Fibroblast of skin of back (primary cell): ENCODE data around the gene PDE1C.
A peak's percentile ranks its signal among the peaks of the same experiment; 100 is the strongest.

ENCODE experiments used
- DNase-seq: peaks from one replicate; pipeline ENCODE4 v3.0.0-alpha.2; 2013

Gene PDE1C

GRCh38 chr7:31890766-31891165 is 179.4 kb downstream of the PDE1C start:
- no peak for DNase-seq

DNA sequence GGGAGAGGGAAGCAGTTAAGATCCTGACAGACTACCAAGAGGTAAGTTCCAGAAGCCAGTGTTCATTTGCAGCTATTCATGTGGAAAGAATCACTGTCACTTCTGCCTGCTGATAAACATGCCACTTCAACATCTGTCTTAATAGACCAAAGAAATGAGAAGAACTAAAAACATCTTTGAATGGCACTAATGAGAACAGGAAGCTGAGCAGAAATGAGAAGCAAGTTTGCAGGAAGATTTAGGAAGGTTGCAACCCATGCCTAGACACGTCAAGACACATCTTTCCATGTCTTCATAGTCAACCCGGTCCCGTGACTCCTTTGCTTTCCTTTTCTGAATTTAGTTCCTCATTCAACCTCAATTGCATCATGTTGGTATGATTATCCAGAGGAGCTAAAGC is 180.0 kb downstream of the PDE1C start:
- no peak for DNase-seq

GRCh38 chr7:31887006-31887405 is 183.2 kb downstream of the PDE1C start:
- DNase-seq: no peak

DNA sequence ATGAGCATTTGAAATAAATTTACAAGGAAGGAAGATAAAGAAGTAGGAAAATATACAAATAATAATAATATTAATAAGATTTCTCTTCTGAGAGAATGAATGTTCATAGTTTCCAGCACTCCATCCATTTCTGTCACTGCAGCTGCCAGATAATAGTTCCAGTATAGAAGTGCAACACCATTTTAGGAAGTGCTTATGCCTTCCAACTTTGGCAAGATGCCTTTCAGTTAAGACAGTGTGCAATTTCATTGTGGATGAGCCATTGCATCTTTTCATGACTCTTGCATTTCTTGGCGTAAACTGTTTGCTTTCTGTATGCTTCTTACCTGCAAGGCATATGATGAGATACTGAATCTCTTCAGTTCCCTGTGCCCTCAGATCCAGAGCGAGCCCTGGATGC is 185.0 kb downstream of the PDE1C start:
- no peak for DNase-seq

DNA sequence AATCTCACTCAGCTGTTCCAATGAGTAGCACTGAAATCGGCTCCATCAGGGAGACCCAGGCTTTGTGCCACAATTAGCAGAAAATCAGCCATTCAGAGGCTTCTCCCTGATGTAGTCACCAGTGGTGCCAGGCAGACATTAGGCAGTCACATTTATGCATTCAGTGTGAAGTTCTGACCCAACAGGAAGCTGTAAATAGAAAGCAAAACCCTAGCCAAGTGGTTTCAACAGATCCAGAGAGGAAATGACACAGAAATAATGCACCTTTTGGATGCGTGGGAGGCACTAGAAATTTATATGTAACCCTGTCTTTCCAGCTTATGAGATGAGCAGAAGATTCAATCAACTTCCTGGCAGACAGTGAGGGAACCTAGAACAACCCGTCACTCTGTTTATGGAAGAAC is 186.4 kb downstream of the PDE1C start:
- no peak for DNase-seq

- DNase-seq: no peak
These were observed 188.0 kb downstream of the PDE1C start for GRCh38 chr7:31882187-31882586.

- DNase-seq: no peak
These were observed 191.3 kb downstream of the PDE1C start for GRCh38 chr7:31878875-31879274.

GRCh38 chr7:31875424-31875823 is 194.8 kb downstream of the PDE1C start:
- peak; percentile 24 for DNase-seq

DNA sequence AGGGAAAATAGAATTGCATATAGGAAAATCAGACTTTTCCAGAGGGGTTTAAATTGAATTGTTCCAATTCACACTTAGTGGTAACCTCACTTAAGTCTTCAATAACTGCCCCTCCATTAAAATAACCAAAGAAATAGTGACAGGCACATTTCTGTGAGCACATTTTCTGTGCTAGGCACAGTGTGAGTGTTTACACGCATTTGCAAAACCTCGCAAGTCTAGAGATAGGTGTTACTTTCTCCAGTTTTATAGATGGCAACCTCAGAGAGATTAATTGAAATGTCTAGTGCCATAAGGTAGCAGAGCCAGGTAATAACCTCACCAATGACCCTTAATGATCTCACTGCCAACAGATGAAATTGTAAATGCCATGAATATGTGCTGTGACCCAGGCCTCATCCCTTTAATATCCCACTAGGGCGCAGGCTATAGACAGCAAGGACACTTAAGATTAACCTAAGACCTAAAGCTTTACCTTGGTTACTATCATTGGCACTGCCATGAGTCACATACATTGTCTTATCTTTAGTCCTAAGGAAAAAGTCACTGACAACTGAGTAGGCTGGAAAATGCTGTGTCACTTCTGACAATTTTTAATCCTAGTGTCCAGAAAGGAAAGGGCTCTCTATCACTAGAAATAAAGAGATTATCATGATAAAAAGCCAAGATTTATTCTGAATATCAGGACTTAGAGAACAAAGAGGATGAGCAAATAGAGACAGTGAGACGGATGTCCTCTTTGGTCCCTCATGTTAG is 195.4 kb downstream of the PDE1C start:
- no peak for DNase-seq

- DNase-seq: no peak
These were observed 196.2 kb downstream of the PDE1C start for GRCh38 chr7:31873816-31874597.

DNA sequence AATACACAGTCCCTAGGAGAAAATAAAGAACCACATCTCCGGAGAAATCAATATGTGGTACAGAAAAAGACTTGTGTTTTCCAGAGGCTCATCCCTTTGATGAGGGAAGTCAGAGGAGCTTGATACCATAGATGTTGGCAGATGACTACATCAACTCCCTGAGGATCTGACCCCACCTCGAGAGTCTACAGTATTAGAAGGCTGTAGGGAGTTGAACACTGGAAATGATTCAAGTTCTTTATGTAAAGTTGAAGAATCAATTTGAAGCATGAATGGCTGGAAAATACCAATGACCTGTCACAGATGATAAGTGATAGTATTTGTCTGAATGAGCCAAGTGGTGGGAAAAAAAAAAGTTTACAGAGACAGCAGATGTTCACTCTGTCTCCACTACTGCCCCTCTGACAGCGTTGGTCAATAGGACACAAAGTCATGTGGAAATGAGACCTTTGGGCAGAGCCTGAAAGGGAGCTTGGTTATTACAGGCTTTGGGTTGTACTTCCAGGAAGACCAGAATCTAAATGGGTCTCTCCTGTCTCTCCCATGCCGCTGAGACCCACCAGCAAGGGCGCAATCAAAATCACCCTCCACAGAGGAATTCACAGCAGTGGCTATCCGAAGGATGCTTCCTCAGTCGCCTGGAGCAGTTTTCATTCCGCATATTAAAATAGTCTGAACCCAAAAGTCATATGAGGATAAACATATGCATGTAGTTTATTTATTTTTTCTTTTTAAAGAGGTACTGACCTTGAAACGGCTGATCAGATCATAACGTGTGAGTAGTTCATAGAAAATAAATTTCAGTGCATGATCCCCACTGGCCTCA is 197.4 kb downstream of the PDE1C start:
- DNase-seq: no peak

DNA sequence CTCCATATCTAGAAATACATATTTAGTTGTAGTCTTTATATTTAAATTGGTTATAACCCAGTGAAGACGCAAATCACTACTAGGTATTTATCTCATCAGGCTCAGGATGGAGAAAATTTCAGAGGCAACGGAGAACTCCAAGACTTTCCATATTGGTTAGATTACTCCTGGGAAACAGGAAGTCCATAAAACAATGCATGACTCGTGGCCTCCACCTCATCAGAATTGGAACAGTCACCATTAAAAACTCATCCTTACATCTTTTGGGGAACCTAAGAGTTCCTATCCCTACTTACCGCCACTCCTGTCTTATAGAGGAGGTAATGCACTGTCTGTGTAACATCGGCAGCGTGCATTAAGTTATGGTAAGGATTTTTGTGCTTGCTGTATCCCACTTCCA is 205.6 kb downstream of the PDE1C start:
- no peak for DNase-seq

- no peak for DNase-seq
These were observed 209.3 kb downstream of the PDE1C start for GRCh38 chr7:31860925-31861324.

DNA sequence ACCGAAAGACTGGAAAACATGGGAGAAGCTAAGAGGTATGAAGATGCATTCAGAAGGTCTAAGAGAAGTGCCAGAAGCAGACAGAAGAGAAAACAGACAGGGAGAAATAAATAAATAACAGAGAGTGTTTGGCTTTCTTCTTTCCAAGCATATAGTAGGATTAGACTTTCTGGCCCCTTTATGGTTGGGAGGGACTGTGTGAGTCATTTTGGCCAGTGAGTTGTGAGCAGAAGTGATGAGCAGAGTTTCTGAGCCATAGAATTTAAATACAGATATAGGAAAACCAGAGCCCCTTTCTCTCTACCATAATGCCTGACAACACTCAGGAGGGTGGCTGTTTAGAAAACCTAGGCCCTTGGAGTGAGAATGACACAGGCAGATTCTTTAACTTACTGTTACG is 212.2 kb downstream of the PDE1C start:
- DNase-seq: no peak

DNA sequence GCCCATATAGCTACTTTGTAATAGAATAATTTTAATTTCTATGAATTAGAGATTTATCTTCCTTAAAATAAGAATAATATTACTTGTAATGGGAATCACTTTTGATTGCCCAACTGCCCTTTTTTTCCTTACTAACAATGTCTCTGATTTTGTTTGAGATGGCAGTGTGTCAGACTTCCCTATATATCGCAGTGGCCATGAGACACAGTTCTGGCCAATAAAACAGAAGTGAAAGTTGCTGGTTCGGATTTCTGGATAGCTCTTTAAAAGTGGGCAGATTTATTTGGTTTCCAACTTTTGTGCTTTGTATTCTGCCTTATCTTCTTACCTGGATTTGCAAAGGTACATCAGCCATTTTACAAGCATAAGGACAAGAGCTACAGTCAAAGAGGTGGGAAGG is 213.0 kb downstream of the PDE1C start:
- no peak for DNase-seq

- no peak for DNase-seq
These were observed 213.9 kb downstream of the PDE1C start for GRCh38 chr7:31856337-31856736.

DNA sequence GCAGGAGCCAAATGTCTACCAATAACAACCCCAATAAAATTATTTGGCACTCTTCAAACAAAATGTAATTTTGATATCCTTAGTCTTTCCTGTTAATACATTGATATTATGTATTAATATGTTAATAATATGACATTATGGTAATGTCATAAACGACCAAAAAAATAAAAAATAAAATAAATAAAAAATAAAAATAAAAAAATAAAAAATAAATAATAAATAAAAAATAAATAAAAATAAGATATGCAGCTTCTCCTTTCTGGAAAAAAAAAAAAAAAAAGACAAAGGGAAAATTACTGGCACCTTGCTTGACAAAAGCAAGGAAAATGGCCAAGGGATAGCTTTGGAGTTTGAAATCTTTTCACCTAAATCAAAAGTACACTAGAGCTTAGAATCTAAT is 214.7 kb downstream of the PDE1C start:
- DNase-seq: no peak

DNA sequence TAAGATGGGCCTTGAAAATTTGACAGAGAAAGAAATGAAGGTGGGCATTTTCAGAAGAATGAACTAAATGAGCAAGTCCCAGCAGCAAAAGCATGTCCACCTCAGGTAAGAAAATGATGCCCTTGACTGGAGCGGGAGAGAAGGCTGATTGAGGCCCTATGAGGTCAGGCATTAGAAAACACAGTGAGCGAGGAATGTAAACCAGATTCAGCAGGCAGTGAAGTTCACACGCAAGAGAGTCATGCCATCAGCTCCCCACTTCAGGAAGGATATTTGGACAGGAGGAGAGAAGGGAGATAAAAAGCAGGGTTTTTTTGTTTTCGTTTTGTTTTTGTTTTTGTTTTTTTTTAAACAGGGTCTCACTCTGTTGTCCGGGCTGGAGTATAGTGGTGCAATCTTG is 216.8 kb downstream of the PDE1C start:
- peak; percentile 16 for DNase-seq

DNA sequence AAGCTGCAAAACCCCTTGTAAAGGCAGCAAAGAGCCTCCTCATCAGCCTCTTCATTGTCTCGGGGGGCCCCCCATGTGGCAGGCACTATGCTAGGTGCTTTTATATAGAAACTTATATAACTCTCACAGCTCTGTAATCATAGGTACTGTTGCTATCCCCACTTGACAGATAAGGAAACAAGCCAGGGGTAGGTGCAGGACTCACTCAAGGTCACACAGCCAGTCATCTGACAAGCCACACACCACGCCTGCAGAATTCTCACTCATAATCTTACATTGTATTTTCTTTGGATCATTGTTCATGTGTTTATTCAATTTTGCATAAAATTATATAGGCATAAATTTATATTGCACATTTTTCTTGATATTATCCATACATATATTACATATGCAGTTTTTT is 217.7 kb downstream of the PDE1C start:
- DNase-seq: no peak

GRCh38 chr7:31851119-31851518 is 219.1 kb downstream of the PDE1C start:
- DNase-seq: no peak

DNA sequence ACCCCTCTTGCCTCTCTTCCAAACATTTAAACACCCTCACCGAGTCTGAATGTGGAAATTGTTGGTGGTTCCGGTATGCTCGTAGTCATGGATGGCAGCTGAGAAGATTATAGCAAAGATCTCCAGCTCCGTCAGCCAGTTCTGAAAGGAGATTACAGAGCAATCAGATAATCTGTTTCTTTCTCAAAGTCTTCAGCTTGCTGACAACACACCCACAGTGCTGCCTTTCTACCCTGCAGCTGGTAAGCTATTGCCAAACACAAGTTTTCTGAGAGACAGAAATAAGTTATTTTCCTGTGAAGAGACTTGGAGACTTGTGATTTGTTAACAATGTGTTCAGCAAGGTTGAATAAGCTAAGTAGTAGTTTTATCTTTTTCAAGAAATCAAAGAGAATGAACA is 219.6 kb downstream of the PDE1C start:
- DNase-seq: no peak

GRCh38 chr7:31850066-31850465 is 220.1 kb downstream of the PDE1C start:
- DNase-seq: no peak

- DNase-seq: no peak
These were observed 234.7 kb downstream of the PDE1C start for GRCh38 chr7:31835471-31835870.
